HepG2 (cell line): ENCODE data around the gene SEMA3F. TPM values are rescaled to one million over a fixed set of nuclear protein-coding genes. Genes with fewer than 3 reads are reported as not detected.

Experiments used
- AKAP8 ChIP-seq: sonication (generic); formaldehyde crosslinking; IDR thresholded peaks from 2 replicates; pipeline ENCODE4 v1.5.1; 2020; ENCODE audit warnings: mild to moderate bottlenecking, missing genetic modification reagents
- CHD4 ChIP-seq: fragments of 200-600 bp; sonication (generic); IDR thresholded peaks from 2 replicates; pipeline ENCODE4 v1.7.0; 2017; ENCODE audit warnings: mild to moderate bottlenecking, low read length, borderline replicate concordance
- DPF2 ChIP-seq: sonication (generic); formaldehyde crosslinking; IDR thresholded peaks from 2 replicates; pipeline ENCODE4 v1.4.0; 2020; ENCODE audit warnings: mild to moderate bottlenecking, low read depth, missing genetic modification reagents, borderline replicate concordance
- DR1 ChIP-seq: sonication (generic); formaldehyde crosslinking; IDR thresholded peaks from 2 replicates; pipeline ENCODE4 v1.8.0; 2021; ENCODE audit warnings: mild to moderate bottlenecking, missing genetic modification reagents, inconsistent platforms
- FIP1L1 ChIP-seq: fragments of 200-400 bp; formaldehyde crosslinking; IDR thresholded peaks from 2 replicates; pipeline ENCODE4 v1.6.1; 2018; ENCODE audit warnings: low read depth, mild to moderate bottlenecking, low read length, moderate library complexity, borderline replicate concordance; ENCODE audit not compliant: insufficient read depth
- HNRNPH1 ChIP-seq: fragments of 200-400 bp; formaldehyde crosslinking; optimal IDR thresholded peaks from 2 replicates; pipeline ENCODE3; 2017; ENCODE audit warnings: mild to moderate bottlenecking, low read depth, low read length
- KDM1A ChIP-seq: IDR thresholded peaks from 2 replicates; pipeline ENCODE4 v1.6.1; 2016; ENCODE audit warnings: missing compliant biosample characterization
- MED8 ChIP-seq: sonication (generic); formaldehyde crosslinking; IDR thresholded peaks from 2 replicates; pipeline ENCODE4 v1.8.1; 2023; ENCODE audit warnings: mild to moderate bottlenecking, missing genetic modification reagents; ENCODE audit not compliant: insufficient replicate concordance
- MEIS2 ChIP-seq: sonication (generic); formaldehyde crosslinking; IDR thresholded peaks from 2 replicates; pipeline ENCODE4 v1.9.0; 2021; ENCODE audit warnings: mild to moderate bottlenecking, missing genetic modification reagents
- NR2F2 ChIP-seq: IDR thresholded peaks from 2 replicates; pipeline ENCODE4 v1.6.1; 2012; ENCODE audit warnings: low read depth, inconsistent platforms, borderline replicate concordance
- ONECUT2 ChIP-seq: sonication (generic); formaldehyde crosslinking; IDR thresholded peaks from 2 replicates; pipeline ENCODE4 v1.4.0; 2020; ENCODE audit warnings: missing genetic modification reagents
- POLR2AphosphoS5 ChIP-seq: IDR thresholded peaks from 2 replicates; pipeline ENCODE4 v1.6.1; 2012; ENCODE audit warnings: low read depth, low read length
- TAF1 ChIP-seq: sonication (generic); formaldehyde crosslinking; IDR thresholded peaks from 2 replicates; pipeline ENCODE4 v1.4.0; 2020; ENCODE audit warnings: missing genetic modification reagents
- ZBTB38 ChIP-seq: sonication (generic); formaldehyde crosslinking; IDR thresholded peaks from 2 replicates; pipeline ENCODE4 v1.5.1; 2020; ENCODE audit warnings: mild to moderate bottlenecking, missing genetic modification reagents
- ZEB1 ChIP-seq: IDR thresholded peaks from 2 replicates; pipeline ENCODE4 v1.6.1; 2012; ENCODE audit warnings: mild to moderate bottlenecking, low read depth, inconsistent platforms; ENCODE audit not compliant: insufficient replicate concordance
- ZNF180 ChIP-seq: sonication (generic); formaldehyde crosslinking; IDR thresholded peaks from 2 replicates; pipeline ENCODE4 v1.4.0; 2020; ENCODE audit warnings: low read depth, missing genetic modification reagents, borderline replicate concordance
- ZNF20 ChIP-seq: sonication (generic); formaldehyde crosslinking; IDR thresholded peaks from 2 replicates; pipeline ENCODE4 v1.4.0; 2020; ENCODE audit warnings: mild to moderate bottlenecking, moderate library complexity, missing genetic modification reagents
- ZNF44 ChIP-seq: sonication (generic); formaldehyde crosslinking; IDR thresholded peaks from 2 replicates; pipeline ENCODE4 v1.5.1; 2020; ENCODE audit warnings: mild to moderate bottlenecking, missing genetic modification reagents
- ZNF577 ChIP-seq: sonication (generic); formaldehyde crosslinking; IDR thresholded peaks from 2 replicates; pipeline ENCODE4 v1.4.0; 2020; ENCODE audit warnings: mild to moderate bottlenecking, low read depth, missing genetic modification reagents, borderline replicate concordance
- ZNF792 ChIP-seq: IDR thresholded peaks from 2 replicates; pipeline ENCODE4 v1.6.1; 2016
- polyA plus RNA-seq, 8 experiments: library from polyadenylated mRNA; depleted of rRNA in 3 of 8; stranded (reverse) in 7 of 8; unstranded in 1 of 8; fragments of >200 nt; fragmentation: Illumina TruSeq in 4 of 8; extraction: Trizol in 4 of 8; gene quantifications; 2 replicates each; pipeline versions ENCODE4 v1.2.1 to v1.2.3, GENCODE V29; 2011 to 2016; ENCODE audit warnings: low read depth in 4 of 8, missing spikeins in 1 of 8, mixed read lengths in 1 of 8; ENCODE audit not compliant: insufficient read depth in 1 of 8
- total RNA-seq, 5 experiments: library from RNA; depleted of rRNA; stranded (reverse); fragments of >200 nt; fragmentation: Illumina TruSeq; extraction: Trizol; gene quantifications; 2 replicates each; pipeline ENCODE4 v1.2.3, GENCODE V29; 2016; ENCODE audit warnings: low read depth in 1 of 5
- TF ChIP-seq, protein P1 (sequence below): sonication (generic); formaldehyde crosslinking; IDR thresholded peaks from 2 replicates; pipeline ENCODE4 v1.4.0; 2020; ENCODE audit warnings: mild to moderate bottlenecking, missing genetic modification reagents
- TF ChIP-seq, protein P2 (sequence below): sonication (generic); formaldehyde crosslinking; IDR thresholded peaks from 2 replicates; pipeline ENCODE4 v1.4.0; 2020; ENCODE audit warnings: mild to moderate bottlenecking, low read depth, missing genetic modification reagents
- TF ChIP-seq, protein P3 (sequence below): IDR thresholded peaks from 2 replicates; pipeline ENCODE4 v1.6.1; 2016; ENCODE audit warnings: low read depth, borderline replicate concordance
- TF ChIP-seq, protein P4 (sequence below): sonication (generic); formaldehyde crosslinking; IDR thresholded peaks from 2 replicates; pipeline ENCODE4 v1.4.0; 2020; ENCODE audit warnings: mild to moderate bottlenecking, missing genetic modification reagents

SEMA3F gene
- total and polyA plus RNA-seq, 2 of the 13 experiments (the other 11 are each of a cell fraction or from before 2014, with no cell fraction given), result 7.6 to 17.2 TPM

DNA sequence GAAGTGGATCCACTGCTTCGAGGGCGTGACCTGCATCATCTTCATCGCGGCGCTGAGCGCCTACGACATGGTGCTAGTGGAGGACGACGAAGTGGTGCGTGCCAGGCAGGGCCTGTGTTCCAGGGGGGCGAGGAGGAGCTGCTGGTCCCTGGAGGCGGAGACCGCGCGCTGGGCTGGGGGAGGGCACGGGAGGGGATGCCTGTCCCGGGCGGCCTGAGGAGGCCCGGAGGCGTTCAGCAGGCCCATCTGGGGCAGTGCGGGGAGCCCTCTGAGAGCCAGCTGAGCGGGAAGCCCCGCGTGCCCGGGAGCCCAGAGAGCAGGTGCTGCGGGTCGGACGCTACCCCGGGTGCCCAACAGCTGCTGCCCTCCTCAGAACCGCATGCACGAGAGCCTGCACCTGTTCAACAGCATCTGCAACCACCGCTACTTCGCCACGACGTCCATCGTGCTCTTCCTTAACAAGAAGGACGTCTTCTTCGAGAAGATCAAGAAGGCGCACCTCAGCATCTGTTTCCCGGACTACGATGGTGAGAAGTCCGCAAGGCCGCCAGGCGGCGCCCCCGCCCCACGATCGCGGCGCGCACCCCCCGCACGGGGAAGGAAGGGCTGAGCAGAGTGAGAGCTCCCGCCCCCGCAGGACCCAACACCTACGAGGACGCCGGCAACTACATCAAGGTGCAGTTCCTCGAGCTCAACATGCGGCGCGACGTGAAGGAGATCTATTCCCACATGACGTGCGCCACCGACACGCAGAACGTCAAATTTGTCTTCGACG is 39.2 kb downstream of the SEMA3F start (continued):
- TF ChIP-seq, protein P1, sequence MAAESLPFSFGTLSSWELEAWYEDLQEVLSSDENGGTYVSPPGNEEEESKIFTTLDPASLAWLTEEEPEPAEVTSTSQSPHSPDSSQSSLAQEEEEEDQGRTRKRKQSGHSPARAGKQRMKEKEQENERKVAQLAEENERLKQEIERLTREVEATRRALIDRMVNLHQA (CRISPR knock-in tag), result no peak
- TF ChIP-seq AKAP8 (CRISPR knock-in tag), result no peak
- TF ChIP-seq ZNF44 (CRISPR knock-in tag), result no peak
- no peak for TF ChIP-seq DPF2
- TF ChIP-seq ONECUT2, result no peak
- TF ChIP-seq, protein P2, sequence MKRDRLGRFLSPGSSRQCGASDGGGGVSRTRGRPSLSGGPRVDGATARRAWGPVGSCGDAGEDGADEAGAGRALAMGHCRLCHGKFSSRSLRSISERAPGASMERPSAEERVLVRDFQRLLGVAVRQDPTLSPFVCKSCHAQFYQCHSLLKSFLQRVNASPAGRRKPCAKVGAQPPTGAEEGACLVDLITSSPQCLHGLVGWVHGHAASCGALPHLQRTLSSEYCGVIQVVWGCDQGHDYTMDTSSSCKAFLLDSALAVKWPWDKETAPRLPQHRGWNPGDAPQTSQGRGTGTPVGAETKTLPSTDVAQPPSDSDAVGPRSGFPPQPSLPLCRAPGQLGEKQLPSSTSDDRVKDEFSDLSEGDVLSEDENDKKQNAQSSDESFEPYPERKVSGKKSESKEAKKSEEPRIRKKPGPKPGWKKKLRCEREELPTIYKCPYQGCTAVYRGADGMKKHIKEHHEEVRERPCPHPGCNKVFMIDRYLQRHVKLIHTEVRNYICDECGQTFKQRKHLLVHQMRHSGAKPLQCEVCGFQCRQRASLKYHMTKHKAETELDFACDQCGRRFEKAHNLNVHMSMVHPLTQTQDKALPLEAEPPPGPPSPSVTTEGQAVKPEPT (CRISPR knock-in tag), result peak; percentile 75
- peak; percentile 82 for TF ChIP-seq ZBTB38
- no peak for TF ChIP-seq NR2F2
- TF ChIP-seq KDM1A (CRISPR knock-in tag), result no peak
- TF ChIP-seq ZNF792 (CRISPR knock-in tag), result no peak; the same call in 1 of the 2 replicates
- no peak for TF ChIP-seq POLR2AphosphoS5
- TF ChIP-seq MEIS2 (CRISPR knock-in tag), result peak; percentile 48; the same call in 1 of the 2 replicates
- no peak for TF ChIP-seq HNRNPH1
- TF ChIP-seq ZEB1, result no peak
- TF ChIP-seq CHD4, result no peak
- no peak for TF ChIP-seq ZNF20
- TF ChIP-seq, protein P3, sequence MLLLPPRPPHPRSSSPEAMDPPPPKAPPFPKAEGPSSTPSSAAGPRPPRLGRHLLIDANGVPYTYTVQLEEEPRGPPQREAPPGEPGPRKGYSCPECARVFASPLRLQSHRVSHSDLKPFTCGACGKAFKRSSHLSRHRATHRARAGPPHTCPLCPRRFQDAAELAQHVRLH, result peak; percentile 60; the same call in 1 of the 2 replicates
- TF ChIP-seq ZNF180 (CRISPR knock-in tag), result 0 out of 2 replicates have a peak, but pooled peaks have one; percentile 39
- no peak for TF ChIP-seq TAF1 (CRISPR knock-in tag)
- no peak for TF ChIP-seq MED8 (CRISPR knock-in tag)
- TF ChIP-seq FIP1L1, result no peak
- TF ChIP-seq, protein P4, sequence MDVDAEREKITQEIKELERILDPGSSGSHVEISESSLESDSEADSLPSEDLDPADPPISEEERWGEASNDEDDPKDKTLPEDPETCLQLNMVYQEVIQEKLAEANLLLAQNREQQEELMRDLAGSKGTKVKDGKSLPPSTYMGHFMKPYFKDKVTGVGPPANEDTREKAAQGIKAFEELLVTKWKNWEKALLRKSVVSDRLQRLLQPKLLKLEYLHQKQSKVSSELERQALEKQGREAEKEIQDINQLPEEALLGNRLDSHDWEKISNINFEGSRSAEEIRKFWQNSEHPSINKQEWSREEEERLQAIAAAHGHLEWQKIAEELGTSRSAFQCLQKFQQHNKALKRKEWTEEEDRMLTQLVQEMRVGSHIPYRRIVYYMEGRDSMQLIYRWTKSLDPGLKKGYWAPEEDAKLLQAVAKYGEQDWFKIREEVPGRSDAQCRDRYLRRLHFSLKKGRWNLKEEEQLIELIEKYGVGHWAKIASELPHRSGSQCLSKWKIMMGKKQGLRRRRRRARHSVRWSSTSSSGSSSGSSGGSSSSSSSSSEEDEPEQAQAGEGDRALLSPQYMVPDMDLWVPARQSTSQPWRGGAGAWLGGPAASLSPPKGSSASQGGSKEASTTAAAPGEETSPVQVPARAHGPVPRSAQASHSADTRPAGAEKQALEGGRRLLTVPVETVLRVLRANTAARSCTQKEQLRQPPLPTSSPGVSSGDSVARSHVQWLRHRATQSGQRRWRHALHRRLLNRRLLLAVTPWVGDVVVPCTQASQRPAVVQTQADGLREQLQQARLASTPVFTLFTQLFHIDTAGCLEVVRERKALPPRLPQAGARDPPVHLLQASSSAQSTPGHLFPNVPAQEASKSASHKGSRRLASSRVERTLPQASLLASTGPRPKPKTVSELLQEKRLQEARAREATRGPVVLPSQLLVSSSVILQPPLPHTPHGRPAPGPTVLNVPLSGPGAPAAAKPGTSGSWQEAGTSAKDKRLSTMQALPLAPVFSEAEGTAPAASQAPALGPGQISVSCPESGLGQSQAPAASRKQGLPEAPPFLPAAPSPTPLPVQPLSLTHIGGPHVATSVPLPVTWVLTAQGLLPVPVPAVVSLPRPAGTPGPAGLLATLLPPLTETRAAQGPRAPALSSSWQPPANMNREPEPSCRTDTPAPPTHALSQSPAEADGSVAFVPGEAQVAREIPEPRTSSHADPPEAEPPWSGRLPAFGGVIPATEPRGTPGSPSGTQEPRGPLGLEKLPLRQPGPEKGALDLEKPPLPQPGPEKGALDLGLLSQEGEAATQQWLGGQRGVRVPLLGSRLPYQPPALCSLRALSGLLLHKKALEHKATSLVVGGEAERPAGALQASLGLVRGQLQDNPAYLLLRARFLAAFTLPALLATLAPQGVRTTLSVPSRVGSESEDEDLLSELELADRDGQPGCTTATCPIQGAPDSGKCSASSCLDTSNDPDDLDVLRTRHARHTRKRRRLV (CRISPR knock-in tag), result no peak
- no peak for TF ChIP-seq ZNF577 (CRISPR knock-in tag)
- TF ChIP-seq DR1 (CRISPR knock-in tag), result no peak
